ENCODE measurements around the gene TRPV3. TPM values are rescaled to one million over a fixed set of nuclear protein-coding genes. Genes with fewer than 3 reads are reported as not detected.

Gene TRPV3
- total and polyA plus RNA-seq, 2 donors (not counting 3 experiments of a cell fraction or from before 2014, with no cell fraction given), result 0.01 TPM; not detected in 1

Other genes with a start within 250 kb of the TRPV3 start
- not detected in 2 replicates for gene OR3A2, start 171.5 kb downstream of the TRPV3 start, total RNA-seq
- 0.10 and 0.11 TPM in 2 replicates for gene OR3A2, start 171.5 kb downstream of the TRPV3 start, polyA plus RNA-seq
- not detected in 2 replicates for gene OR1E1, start 159.4 kb downstream of the TRPV3 start, total RNA-seq
- gene OR1E1, start 159.4 kb downstream of the TRPV3 start, polyA plus RNA-seq, result 0.06 TPM in 1 of 2 replicates, not detected in the other
- gene OR3A3, start 146.4 kb downstream of the TRPV3 start, total RNA-seq, result not detected in 2 replicates
- gene OR3A3, start 146.4 kb downstream of the TRPV3 start, polyA plus RNA-seq, result not detected in 2 replicates
- not detected in 2 replicates for gene OR1E2, start 124.0 kb downstream of the TRPV3 start, total RNA-seq
- not detected in 2 replicates for gene OR1E2, start 124.0 kb downstream of the TRPV3 start, polyA plus RNA-seq
- not detected in 2 replicates for gene SPATA22, start 86.0 kb downstream of the TRPV3 start, total RNA-seq
- 0.29 and 4.3 TPM in 2 replicates for gene SPATA22, start 86.0 kb downstream of the TRPV3 start, polyA plus RNA-seq
- not detected in 2 replicates for gene ASPA, start 81.8 kb downstream of the TRPV3 start, total RNA-seq
- gene ASPA, start 81.8 kb downstream of the TRPV3 start, polyA plus RNA-seq, result 0.01 TPM in 1 of 2 replicates, not detected in the other
- 1.4 and 2.5 TPM in 2 replicates for gene TRPV1, start 51.6 kb upstream of the TRPV3 start, total RNA-seq
- 1.4 and 1.8 TPM in 2 replicates for gene TRPV1, start 51.6 kb upstream of the TRPV3 start, polyA plus RNA-seq
- 15.9 and 17.8 TPM in 2 replicates for gene SHPK, start 78.4 kb upstream of the TRPV3 start, total RNA-seq
- 14.7 and 15.4 TPM in 2 replicates for gene SHPK, start 78.4 kb upstream of the TRPV3 start, polyA plus RNA-seq
- 20.8 and 25.9 TPM in 2 replicates for gene CTNS, start 78.9 kb upstream of the TRPV3 start, total RNA-seq
- 17.9 and 20.5 TPM in 2 replicates for gene CTNS, start 78.9 kb upstream of the TRPV3 start, polyA plus RNA-seq
- 247 and 254 TPM in 2 replicates for gene TAX1BP3, start 110.8 kb upstream of the TRPV3 start, total RNA-seq
- gene TAX1BP3, start 110.8 kb upstream of the TRPV3 start, polyA plus RNA-seq, result 315 and 359 TPM in 2 replicates
- 54.0 and 62.2 TPM in 2 replicates for gene EMC6, start 111.0 kb upstream of the TRPV3 start, total RNA-seq
- gene EMC6, start 111.0 kb upstream of the TRPV3 start, polyA plus RNA-seq, result 105 and 148 TPM in 2 replicates
- gene P2RX5, start 138.3 kb upstream of the TRPV3 start, total RNA-seq, result 0.22 and 0.37 TPM in 2 replicates
- 0.10 and 0.19 TPM in 2 replicates for gene P2RX5, start 138.3 kb upstream of the TRPV3 start, polyA plus RNA-seq
- gene HASPIN, start 166.1 kb upstream of the TRPV3 start, total RNA-seq, result 11.8 and 13.2 TPM in 2 replicates
- 2.7 TPM in 2 replicates for gene HASPIN, start 166.1 kb upstream of the TRPV3 start, polyA plus RNA-seq
- 29.6 and 32.6 TPM in 2 replicates for gene ITGAE, start 243.4 kb upstream of the TRPV3 start, total RNA-seq
- gene ITGAE, start 243.4 kb upstream of the TRPV3 start, polyA plus RNA-seq, result 46.3 and 71.6 TPM in 2 replicates

Measured in endothelial cell of umbilical vein (primary cell).